BLaER1 treated with 17β-estradiol and CSF1 and Interleukin-3, amounts not matched to agents 10 nM and 100 nM (cell line): ENCODE data around the gene CTCF.

ENCODE experiments used
- H3K27ac ChIP-seq, 11 experiments: shearing (Covaris generic); formaldehyde crosslinking; 2 replicates each; pipeline ENCODE4 v1.8.1; 2022
- H3K27me3 ChIP-seq, 11 experiments: shearing (Covaris generic); formaldehyde crosslinking; 2 replicates each; pipeline ENCODE4 v1.8.1; 2022
- H3K36me3 ChIP-seq, 11 experiments: shearing (Covaris generic); formaldehyde crosslinking; 2 replicates each; pipeline ENCODE4 v1.8.1; 2022
- H3K4me1 ChIP-seq, 10 experiments: shearing (Covaris generic); formaldehyde crosslinking; 2 replicates each; pipeline ENCODE4 v1.8.1; 2022
- H3K4me2 ChIP-seq, 11 experiments: shearing (Covaris generic); formaldehyde crosslinking; 2 replicates each; pipeline ENCODE4 v1.8.1; 2022
- H3K4me3 ChIP-seq, 10 experiments: shearing (Covaris generic); formaldehyde crosslinking; 2 replicates each; pipeline ENCODE4 v1.8.1; 2022
- H3K9ac ChIP-seq, 11 experiments: shearing (Covaris generic); formaldehyde crosslinking; 2 replicates each; pipeline ENCODE4 v1.8.1; 2022
- H3K9me3 ChIP-seq, 11 experiments: shearing (Covaris generic); formaldehyde crosslinking; replicated peaks in 1 of 11; 2 replicates each; pipeline ENCODE4 v1.8.1; 2022
- H4K20me1 ChIP-seq, 11 experiments: shearing (Covaris generic); formaldehyde crosslinking; 2 replicates each; pipeline ENCODE4 v1.8.1; 2022
- Cebpa-rat ChIP-seq, 11 experiments: shearing (Covaris generic); IDR thresholded peaks; 2 replicates each; pipeline ENCODE4 v1.8.1; 2022

Gene CTCF

GRCh38 chr16:67644038-67644437 lies 81.7 kb downstream of the CTCF start:
- Histone ChIP-seq H3K4me3 (no peak overlapping the region), H4K20me1 (peaks cover 0 to 10% (median 0%) of the 10 kb centered on the region in 11 experiments; a peak in 4 of 22 replicates), H3K36me3 (peaks cover 10 to 33% (median 23%) of the 10 kb centered on the region in 11 experiments; a peak in 21 of 22 replicates), H3K9ac (peak overlapping the region in 4 of 11 experiments; percentile 3 to 91 (median 83); a peak in 5 of 22 replicates), H3K27me3 (peaks cover 0 to 5% (median 0%) of the 10 kb centered on the region in 11 experiments; a peak in 1 of 22 replicates), H3K27ac (peak overlapping the region in 2 of 11 experiments; percentile 79 to 90; a peak in 3 of 22 replicates), H3K4me2 (peak overlapping the region in 9 of 11 experiments; percentile 68 to 97 (median 86); a peak in 16 of 22 replicates), H3K9me3 (no peaks in the 10 kb centered on the region), H3K4me1 (peaks cover 0 to 49% (median 25%) of the 10 kb centered on the region in 10 experiments; a peak in 17 of 20 replicates)
- TF ChIP-seq Cebpa-rat (IDR thresholded peaks at IDR 0.05), result no peak

- H3K36me3 ChIP-seq, result peaks cover 0 to 36% (median 19%) of the 10 kb centered on the region in 11 experiments; a peak in 14 of 22 replicates
- peaks cover 0 to 42% (median 25%) of the 10 kb centered on the region in 10 experiments; a peak in 17 of 20 replicates for H3K4me1 ChIP-seq
- H3K27me3 ChIP-seq, result peaks cover 0 to 5% (median 0%) of the 10 kb centered on the region in 11 experiments; a peak in 1 of 22 replicates
- peaks cover 0 to 10% (median 0%) of the 10 kb centered on the region in 11 experiments; a peak in 5 of 22 replicates for H4K20me1 ChIP-seq
- H3K9me3 ChIP-seq, result no peaks in the 10 kb centered on the region
- H3K27ac ChIP-seq, result peak overlapping the region in 10 of 11 experiments; percentile 25 to 90 (median 64); a peak in 21 of 22 replicates
- peak overlapping the region; percentile 61 to 91 (median 75) for H3K9ac ChIP-seq
- H3K4me3 ChIP-seq, result peak overlapping the region; percentile 46 to 70 (median 59)
- no peak for TF ChIP-seq Cebpa-rat (IDR thresholded peaks at IDR 0.05)
- H3K4me2 ChIP-seq, result peak overlapping the region; percentile 67 to 97 (median 83)
Measured at GRCh38 chr16:67645397-67646121, 83.2 kb downstream of the CTCF start.

- Histone ChIP-seq H3K9ac (no peak overlapping the region; a peak in 1 of 22 replicates), H4K20me1 (peaks cover 0 to 19% (median 0%) of the 10 kb centered on the region in 11 experiments; a peak in 4 of 22 replicates), H3K36me3 (peaks cover 0 to 53% (median 35%) of the 10 kb centered on the region in 11 experiments; a peak in 14 of 22 replicates), H3K4me2 (no peak overlapping the region), H3K4me1 (peaks cover 0 to 33% (median 23%) of the 10 kb centered on the region in 10 experiments; a peak in 17 of 20 replicates), H3K27me3 (peaks cover 0 to 5% (median 0%) of the 10 kb centered on the region in 11 experiments; a peak in 1 of 22 replicates), H3K9me3 (no peaks in the 10 kb centered on the region), H3K27ac (no peak overlapping the region), H3K4me3 (no peak overlapping the region)
- TF ChIP-seq Cebpa-rat (IDR thresholded peaks at IDR 0.05), result no peak
Measured at GRCh38 chr16:67647111-67647651, 84.9 kb downstream of the CTCF start.

- Histone ChIP-seq H3K4me1 (peaks cover 0 to 28% (median 23%) of the 10 kb centered on the region in 10 experiments; a peak in 17 of 20 replicates), H3K27me3 (peaks cover 0 to 5% (median 0%) of the 10 kb centered on the region in 11 experiments; a peak in 1 of 22 replicates), H3K4me2 (no peak overlapping the region), H3K27ac (no peak overlapping the region), H3K4me3 (no peak overlapping the region), H3K36me3 (peaks cover 0 to 55% (median 39%) of the 10 kb centered on the region in 11 experiments; a peak in 14 of 22 replicates), H3K9ac (no peak overlapping the region), H3K9me3 (no peaks in the 10 kb centered on the region), H4K20me1 (peaks cover 0 to 14% (median 0%) of the 10 kb centered on the region in 11 experiments; a peak in 3 of 22 replicates)
- TF ChIP-seq Cebpa-rat (IDR thresholded peaks at IDR 0.05), result no peak
Measured at GRCh38 chr16:67647681-67648080, 85.4 kb downstream of the CTCF start.

GRCh38 chr16:67648088-67648763 lies 85.9 kb downstream of the CTCF start:
- H3K9ac ChIP-seq, result no peak overlapping the region
- peaks cover 0 to 28% (median 23%) of the 10 kb centered on the region in 10 experiments; a peak in 17 of 20 replicates for H3K4me1 ChIP-seq
- no peak overlapping the region for H3K4me3 ChIP-seq
- H3K4me2 ChIP-seq, result no peak overlapping the region
- H3K9me3 ChIP-seq, result no peaks in the 10 kb centered on the region
- no peak overlapping the region for H3K27ac ChIP-seq
- no peak for TF ChIP-seq Cebpa-rat (IDR thresholded peaks at IDR 0.05)
- peaks cover 0 to 57% (median 39%) of the 10 kb centered on the region in 11 experiments; a peak in 14 of 22 replicates for H3K36me3 ChIP-seq
- H4K20me1 ChIP-seq, result peaks cover 0 to 14% (median 0%) of the 10 kb centered on the region in 11 experiments; a peak in 3 of 22 replicates
- peaks cover 0 to 5% (median 0%) of the 10 kb centered on the region in 11 experiments; a peak in 1 of 22 replicates for H3K27me3 ChIP-seq

GRCh38 chr16:67648764-67649407 lies 86.6 kb downstream of the CTCF start:
- Histone ChIP-seq H3K4me2 (no peak overlapping the region), H3K4me1 (peaks cover 0 to 25% (median 23%) of the 10 kb centered on the region in 10 experiments; a peak in 17 of 20 replicates), H3K27me3 (peaks cover 0 to 5% (median 0%) of the 10 kb centered on the region in 11 experiments; a peak in 1 of 22 replicates), H3K27ac (no peak overlapping the region), H3K36me3 (peaks cover 0 to 61% (median 39%) of the 10 kb centered on the region in 11 experiments; a peak in 14 of 22 replicates), H3K9me3 (no peaks in the 10 kb centered on the region), H3K4me3 (no peak overlapping the region), H3K9ac (no peak overlapping the region), H4K20me1 (peaks cover 0 to 14% (median 0%) of the 10 kb centered on the region in 11 experiments; a peak in 3 of 22 replicates)
- TF ChIP-seq Cebpa-rat (IDR thresholded peaks at IDR 0.05), result no peak

GRCh38 chr16:67649494-67649931 lies 87.2 kb downstream of the CTCF start:
- H3K27ac ChIP-seq, result no peak overlapping the region
- H4K20me1 ChIP-seq, result peaks cover 0 to 14% (median 0%) of the 10 kb centered on the region in 11 experiments; a peak in 3 of 22 replicates
- peaks cover 0 to 19% (median 17%) of the 10 kb centered on the region in 10 experiments; a peak in 17 of 20 replicates for H3K4me1 ChIP-seq
- H3K36me3 ChIP-seq, result peaks cover 0 to 67% (median 43%) of the 10 kb centered on the region in 11 experiments; a peak in 14 of 22 replicates
- H3K9ac ChIP-seq, result no peak overlapping the region
- no peak for TF ChIP-seq Cebpa-rat (IDR thresholded peaks at IDR 0.05)
- H3K4me3 ChIP-seq, result no peak overlapping the region
- no peak overlapping the region for H3K4me2 ChIP-seq
- H3K27me3 ChIP-seq, result peaks cover 0 to 5% (median 0%) of the 10 kb centered on the region in 11 experiments; a peak in 1 of 22 replicates
- no peaks in the 10 kb centered on the region for H3K9me3 ChIP-seq
